IgD-negative memory B cell (primary cell): ENCODE data around the gene SLC49A4. TPM values are rescaled to one million over a fixed set of nuclear protein-coding genes. Genes with fewer than 3 reads are reported as not detected.

Experiments used
- H3K27ac Mint-ChIP-seq, 3 donors: one replicate each; pipeline ENCODE4 v1.8.0; 2020 to 2022; ENCODE audit warnings: mild to moderate bottlenecking in 3 of 3, mixed read lengths in 3 of 3, moderate library complexity in 1 of 3
- H3K27me3 Mint-ChIP-seq: one replicate; pipeline ENCODE4 v1.8.0; 2021; ENCODE audit warnings: mixed read lengths
- H3K36me3 Mint-ChIP-seq: one replicate; pipeline ENCODE4 v1.8.0; 2020; ENCODE audit warnings: mild to moderate bottlenecking, mixed read lengths
- H3K4me1 Mint-ChIP-seq, 3 donors: one replicate each; pipeline ENCODE4 v1.8.0; 2020 to 2022; ENCODE audit warnings: mixed read lengths in 3 of 3, mild to moderate bottlenecking in 1 of 3
- H3K4me3 Mint-ChIP-seq, 4 donors: one replicate each; pipeline ENCODE4 v1.8.0; 2020 to 2022; ENCODE audit warnings: mild to moderate bottlenecking in 4 of 4, mixed read lengths in 4 of 4, moderate library complexity in 3 of 4
- H3K9me3 Mint-ChIP-seq, 3 donors: one replicate each; pipeline ENCODE4 v1.8.0; 2020 to 2021; ENCODE audit warnings: mixed read lengths in 3 of 3, mild to moderate bottlenecking in 1 of 3
- polyA plus RNA-seq: library from polyadenylated mRNA; unstranded; fragments of 300-500 nt; fragmentation: Illumina TruSeq; gene quantifications from one replicate; pipeline ENCODE4 v1.2.3, GENCODE V29; 2021

SLC49A4 gene
- polyA plus RNA-seq, 1 donor from 2014 or later = 1.6 TPM

GRCh38 chr3:122917412-122917811 lies 122.5 kb downstream of the SLC49A4 start:
- peaks cover 14% of the 10 kb centered on the region for H3K27me3 Mint-ChIP-seq
- peak overlapping the region in 1 of 4 donors; percentile 34 for H3K4me3 Mint-ChIP-seq
- H3K27ac Mint-ChIP-seq = no peak overlapping the region
- H3K9me3 Mint-ChIP-seq = no peaks in the 10 kb centered on the region
- no peaks in the 10 kb centered on the region for H3K36me3 Mint-ChIP-seq
- H3K4me1 Mint-ChIP-seq = peaks cover 0 to 8% (median 7%) of the 10 kb centered on the region in 3 donors

GRCh38 chr3:122918576-122919290 lies 123.9 kb downstream of the SLC49A4 start:
- H3K27me3 Mint-ChIP-seq = peaks cover 10% of the 10 kb centered on the region
- H3K27ac Mint-ChIP-seq = no peak overlapping the region
- H3K4me3 Mint-ChIP-seq = no peak overlapping the region
- no peaks in the 10 kb centered on the region for H3K9me3 Mint-ChIP-seq
- H3K4me1 Mint-ChIP-seq = peaks cover 0 to 8% (median 7%) of the 10 kb centered on the region in 3 donors
- H3K36me3 Mint-ChIP-seq = no peaks in the 10 kb centered on the region

DNA sequence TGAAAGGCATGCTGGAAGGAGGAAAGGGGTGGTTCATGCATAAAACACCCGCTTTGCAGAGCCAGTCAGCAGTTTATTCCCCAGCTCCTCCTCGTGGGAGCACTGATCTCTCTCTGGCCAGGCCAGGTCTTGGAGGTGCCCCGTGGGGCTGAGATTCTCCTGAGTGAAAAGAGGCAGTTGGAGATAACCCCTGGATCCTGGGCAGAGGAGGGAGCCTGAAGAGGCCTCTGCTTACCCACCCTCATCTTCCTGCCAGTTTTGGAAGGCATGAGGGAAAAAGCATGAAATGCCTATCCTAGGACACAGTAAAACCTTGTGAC lies 124.4 kb downstream of the SLC49A4 start:
- Mint-ChIP-seq H3K4me1 (peaks cover 0 to 8% (median 7%) of the 10 kb centered on the region in 3 donors), H3K4me3 (no peak overlapping the region), H3K27ac (no peak overlapping the region), H3K27me3 (peaks cover 7% of the 10 kb centered on the region), H3K9me3 (no peaks in the 10 kb centered on the region), H3K36me3 (no peaks in the 10 kb centered on the region)

- no peak overlapping the region for H3K27ac Mint-ChIP-seq
- peaks cover 0 to 6% (median 5%) of the 10 kb centered on the region in 3 donors for H3K4me1 Mint-ChIP-seq
- no peaks in the 10 kb centered on the region for H3K9me3 Mint-ChIP-seq
- H3K4me3 Mint-ChIP-seq = peak overlapping the region in 1 of 4 donors; percentile 29
- peaks cover 7% of the 10 kb centered on the region for H3K27me3 Mint-ChIP-seq
- H3K36me3 Mint-ChIP-seq = no peaks in the 10 kb centered on the region
These were observed 126.1 kb downstream of the SLC49A4 start for GRCh38 chr3:122920986-122921385.

GRCh38 chr3:122921791-122922651 lies 127.2 kb downstream of the SLC49A4 start:
- Mint-ChIP-seq H3K4me1 (peaks cover 0 to 2% (median 0%) of the 10 kb centered on the region in 3 donors), H3K36me3 (no peaks in the 10 kb centered on the region), H3K4me3 (peak overlapping the region in 2 of 4 donors; percentile 42 to 65), H3K27ac (no peak overlapping the region), H3K9me3 (no peaks in the 10 kb centered on the region), H3K27me3 (peaks cover 7% of the 10 kb centered on the region)

GRCh38 chr3:122923611-122924010 lies 128.7 kb downstream of the SLC49A4 start:
- H3K9me3 Mint-ChIP-seq = no peaks in the 10 kb centered on the region
- H3K27me3 Mint-ChIP-seq = peaks cover 10% of the 10 kb centered on the region
- no peak overlapping the region for H3K27ac Mint-ChIP-seq
- H3K4me1 Mint-ChIP-seq = peaks cover 0 to 2% (median 0%) of the 10 kb centered on the region in 3 donors
- no peaks in the 10 kb centered on the region for H3K36me3 Mint-ChIP-seq
- H3K4me3 Mint-ChIP-seq = no peak overlapping the region

GRCh38 chr3:122924056-122924455 lies 129.2 kb downstream of the SLC49A4 start:
- peaks cover 0 to 2% (median 0%) of the 10 kb centered on the region in 3 donors for H3K4me1 Mint-ChIP-seq

GRCh38 chr3:122925756-122926155 lies 130.9 kb downstream of the SLC49A4 start:
- Mint-ChIP-seq H3K4me1 (peaks cover 0 to 2% (median 0%) of the 10 kb centered on the region in 3 donors), H3K4me3 (no peak overlapping the region), H3K36me3 (no peaks in the 10 kb centered on the region), H3K27me3 (peaks cover 6% of the 10 kb centered on the region), H3K27ac (no peak overlapping the region), H3K9me3 (no peaks in the 10 kb centered on the region)

More at GRCh38 chr3:122924056-122924455, 129.2 kb downstream of the SLC49A4 start:
- H3K36me3 Mint-ChIP-seq = no peaks in the 10 kb centered on the region
- H3K4me3 Mint-ChIP-seq = no peak overlapping the region
- peaks cover 10% of the 10 kb centered on the region for H3K27me3 Mint-ChIP-seq
- H3K27ac Mint-ChIP-seq = no peak overlapping the region
- no peaks in the 10 kb centered on the region for H3K9me3 Mint-ChIP-seq

DNA sequence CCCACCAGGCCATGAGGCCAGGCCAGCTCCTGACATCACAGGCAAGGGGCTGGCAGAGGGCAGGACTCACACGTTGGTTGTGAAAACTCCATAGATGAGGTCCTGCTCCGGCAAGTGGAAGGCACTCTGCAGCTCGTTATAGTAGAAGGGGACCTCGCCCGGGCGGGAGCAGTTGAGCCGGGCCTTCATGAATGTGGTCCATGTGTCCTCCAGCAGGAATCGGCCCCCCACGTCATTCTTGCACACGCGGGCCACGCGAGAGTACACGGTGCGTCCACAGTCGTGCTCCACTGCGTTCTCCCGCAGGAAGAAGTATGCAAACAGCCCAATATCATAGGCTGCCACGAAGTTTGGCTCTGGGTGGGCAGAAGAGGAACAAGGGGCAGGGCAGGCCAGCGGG lies 131.5 kb downstream of the SLC49A4 start:
- no peaks in the 10 kb centered on the region for H3K36me3 Mint-ChIP-seq
- peaks cover 5% of the 10 kb centered on the region for H3K27me3 Mint-ChIP-seq
- H3K9me3 Mint-ChIP-seq = no peaks in the 10 kb centered on the region
- no peak overlapping the region for H3K4me3 Mint-ChIP-seq
- H3K27ac Mint-ChIP-seq = no peak overlapping the region
- peaks cover 0 to 2% (median 0%) of the 10 kb centered on the region in 3 donors for H3K4me1 Mint-ChIP-seq

DNA sequence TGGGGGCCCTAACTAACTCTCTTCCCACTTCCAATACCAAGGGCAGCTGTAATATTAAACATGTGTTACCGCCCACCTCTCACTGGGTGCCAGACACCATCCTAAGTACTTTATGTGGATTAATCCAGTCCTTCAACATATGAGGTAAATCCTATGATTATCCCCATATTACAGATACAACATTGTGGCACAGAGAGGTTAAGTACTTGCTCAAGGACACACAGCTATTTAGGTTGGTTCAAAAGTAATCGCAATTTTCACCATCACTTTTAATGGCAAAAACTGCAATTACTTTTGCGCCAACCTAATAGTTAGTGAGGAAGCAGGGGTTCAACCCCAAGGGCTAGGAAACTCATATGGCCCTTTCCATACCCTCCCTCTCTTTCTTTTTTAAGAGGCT lies 131.9 kb downstream of the SLC49A4 start:
- H3K27ac Mint-ChIP-seq = no peak overlapping the region
- no peak overlapping the region for H3K4me3 Mint-ChIP-seq
- peaks cover 2% of the 10 kb centered on the region for H3K27me3 Mint-ChIP-seq
- no peaks in the 10 kb centered on the region for H3K36me3 Mint-ChIP-seq
- H3K9me3 Mint-ChIP-seq = no peaks in the 10 kb centered on the region
- H3K4me1 Mint-ChIP-seq = no peaks in the 10 kb centered on the region

- no peaks in the 10 kb centered on the region for H3K4me1 Mint-ChIP-seq
- no peak overlapping the region for H3K4me3 Mint-ChIP-seq
- no peaks in the 10 kb centered on the region for H3K9me3 Mint-ChIP-seq
- H3K27me3 Mint-ChIP-seq = peaks cover 2% of the 10 kb centered on the region
- no peak overlapping the region for H3K27ac Mint-ChIP-seq
- H3K36me3 Mint-ChIP-seq = no peaks in the 10 kb centered on the region
These were observed 132.9 kb downstream of the SLC49A4 start for GRCh38 chr3:122927726-122928125.

DNA sequence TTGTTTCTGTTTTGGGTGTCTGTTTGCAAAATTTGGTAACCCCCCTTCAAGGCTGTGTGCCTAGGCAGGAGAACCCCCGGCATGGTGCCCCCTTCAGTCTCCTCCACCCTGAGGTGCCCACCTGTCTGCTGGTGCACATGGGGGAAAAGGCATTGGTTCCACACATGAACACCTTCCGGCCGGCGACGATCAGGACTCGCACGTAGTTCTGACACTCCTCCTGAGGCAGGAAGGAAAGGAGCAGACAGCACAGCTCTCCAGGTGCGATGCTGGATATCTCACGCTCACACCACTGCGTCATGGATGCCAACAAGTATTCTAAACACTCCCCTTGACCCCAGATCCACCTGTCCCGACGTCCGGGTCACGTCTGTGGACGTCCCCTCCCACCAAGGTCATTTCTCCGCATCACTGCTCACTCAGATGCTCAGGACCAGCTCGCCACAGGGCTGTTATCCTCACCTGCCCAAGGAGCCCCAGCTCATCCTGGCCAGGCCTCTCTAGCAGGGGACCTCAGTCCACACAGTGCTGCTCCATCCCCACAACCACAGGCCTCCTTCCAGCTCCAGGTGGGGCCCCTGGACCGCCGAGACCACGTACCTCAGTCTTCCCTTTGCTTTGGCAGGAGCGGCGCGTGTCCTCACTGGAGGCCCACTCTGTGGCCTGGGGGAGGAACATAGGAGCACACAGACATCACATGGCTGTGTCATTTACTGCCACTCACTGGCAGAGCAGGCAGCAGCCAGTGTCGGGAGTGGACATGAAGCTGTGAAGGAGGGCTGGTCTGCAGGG lies 133.7 kb downstream of the SLC49A4 start:
- no peak overlapping the region for H3K27ac Mint-ChIP-seq
- H3K4me3 Mint-ChIP-seq = no peak overlapping the region
- H3K9me3 Mint-ChIP-seq = peaks cover 0 to 1% (median 0%) of the 10 kb centered on the region in 3 donors
- peaks cover 2% of the 10 kb centered on the region for H3K27me3 Mint-ChIP-seq
- no peaks in the 10 kb centered on the region for H3K4me1 Mint-ChIP-seq
- H3K36me3 Mint-ChIP-seq = no peaks in the 10 kb centered on the region

- Mint-ChIP-seq H3K27me3 (peaks cover 2% of the 10 kb centered on the region), H3K27ac (no peak overlapping the region), H3K36me3 (no peaks in the 10 kb centered on the region), H3K4me1 (no peaks in the 10 kb centered on the region), H3K9me3 (peaks cover 0 to 1% (median 0%) of the 10 kb centered on the region in 3 donors), H3K4me3 (no peak overlapping the region)
These were observed 134.6 kb downstream of the SLC49A4 start for GRCh38 chr3:122929188-122930062.
